T follicular helper cell (primary cell): Measurements from ENCODE around the gene AJM1.
"Not testable (repeated sequence)": the region's sequence is repeated elsewhere in the genome, so short reads cannot be mapped to it uniquely, and the experiment has no call there.

Experiments used
- DNase-seq: peaks from one replicate; pipeline ENCODE4 v3.0.0-alpha.2; 2020; ENCODE audit warnings: low read depth

AJM1 gene

DNA sequence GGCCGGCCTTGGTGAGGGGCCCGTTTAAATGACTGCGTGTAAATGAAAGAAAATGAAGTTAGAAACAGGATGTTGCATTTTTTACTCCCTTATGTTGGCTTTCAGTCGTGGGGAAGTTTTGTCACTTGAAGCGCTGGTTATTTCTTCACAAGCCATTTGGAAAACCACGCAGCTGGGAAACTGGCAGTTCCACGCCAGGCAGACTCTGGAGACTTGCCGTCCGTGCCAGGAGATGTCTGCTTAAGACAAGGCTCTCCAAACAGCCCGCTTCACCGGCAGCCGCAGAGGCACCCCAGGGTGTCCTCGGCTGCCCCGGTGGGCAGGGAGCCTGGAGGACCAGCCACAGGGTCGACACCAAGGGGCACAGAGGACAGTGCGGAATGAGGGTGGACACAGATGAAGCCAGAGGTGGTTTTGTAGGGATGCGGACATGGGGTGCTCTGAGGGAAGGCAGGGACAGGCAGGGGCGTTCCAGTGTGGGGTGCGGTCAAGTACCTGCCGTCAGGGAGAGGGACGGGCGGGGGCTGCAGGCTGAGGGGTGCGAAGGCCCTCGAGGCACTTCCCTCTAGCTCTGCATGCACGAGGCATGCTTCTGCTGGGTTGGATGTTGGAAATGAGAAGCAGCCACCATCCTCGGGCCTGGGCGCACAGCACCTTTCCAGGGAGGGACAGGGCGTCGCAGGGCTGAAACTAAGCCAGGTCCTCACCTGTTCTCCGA, 11.1 kb upstream of the AJM1 start:
- DNase-seq = no peak

DNA sequence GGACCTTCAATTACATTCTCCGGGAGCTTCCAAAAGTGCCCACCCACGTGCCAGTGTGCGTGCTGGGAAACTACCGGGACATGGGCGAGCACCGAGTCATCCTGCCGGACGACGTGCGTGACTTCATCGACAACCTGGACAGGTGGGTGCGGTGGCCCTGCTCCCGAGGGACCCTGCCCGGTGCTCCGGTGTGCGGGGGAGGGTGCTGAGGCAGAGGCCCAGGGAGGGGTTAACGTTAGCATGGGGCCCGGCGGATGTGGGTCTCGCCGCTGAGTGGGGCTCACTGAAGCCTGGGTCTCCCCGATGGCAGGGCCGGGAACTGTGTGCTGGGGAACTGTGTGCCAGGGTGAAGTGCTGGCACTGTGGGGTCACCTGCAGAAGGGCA, 10.6 kb upstream of the AJM1 start:
- DNase-seq = no peak

DNA sequence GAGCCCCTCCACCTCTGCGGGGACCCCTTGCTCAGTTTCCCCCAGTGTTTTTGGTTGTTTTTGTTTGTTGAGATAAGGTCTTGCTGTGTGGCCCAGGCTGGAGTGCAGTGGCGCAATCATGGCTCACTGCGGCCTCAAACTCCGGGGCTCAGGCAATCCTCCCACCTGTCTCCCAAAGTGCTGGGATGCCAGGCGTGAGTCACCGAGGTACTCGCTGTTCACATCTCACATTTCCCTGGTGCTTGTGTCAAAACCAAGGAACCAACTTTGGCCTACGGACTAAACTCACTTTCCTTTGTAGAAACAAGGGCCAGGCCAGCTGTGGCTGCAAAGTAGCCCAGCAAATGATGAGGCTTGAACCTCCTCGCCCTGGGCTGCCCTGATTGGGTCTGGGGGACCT, 9.7 kb upstream of the AJM1 start:
- no peak for DNase-seq

DNA sequence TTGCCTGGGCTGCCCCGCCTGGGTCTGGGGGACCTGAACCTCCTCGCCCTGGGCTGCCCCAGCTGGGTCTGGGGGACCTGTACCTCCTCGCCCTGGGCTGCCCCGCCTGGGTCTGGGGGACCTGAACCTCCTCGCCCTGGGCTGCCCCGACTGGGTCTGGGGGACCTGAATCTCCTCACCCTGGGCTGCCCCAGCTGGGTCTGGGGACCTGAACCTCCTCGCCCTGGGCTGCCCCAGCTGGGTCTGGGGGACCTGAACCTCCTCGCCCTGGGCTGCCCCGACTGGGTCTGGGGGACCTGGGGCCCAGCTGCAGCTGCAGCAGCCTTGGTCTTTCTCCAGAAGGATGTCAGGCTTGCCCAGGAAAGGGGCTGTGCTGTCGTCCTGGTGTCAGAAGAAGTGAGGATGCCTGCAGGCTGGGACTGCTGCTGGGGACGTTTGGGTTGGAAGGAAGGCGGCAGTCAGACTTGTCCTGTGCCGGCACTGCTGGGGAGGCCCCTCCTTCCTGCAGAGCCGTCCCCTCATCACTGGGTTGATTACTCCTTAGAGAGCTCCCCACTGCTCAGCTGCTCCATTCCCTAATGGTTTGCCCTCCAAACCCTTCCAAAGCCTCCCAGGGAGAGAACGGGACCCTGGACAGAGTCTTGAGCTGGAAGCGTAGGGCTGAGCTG, 8.8 kb upstream of the AJM1 start:
- DNase-seq = not testable (repeated sequence)

DNA sequence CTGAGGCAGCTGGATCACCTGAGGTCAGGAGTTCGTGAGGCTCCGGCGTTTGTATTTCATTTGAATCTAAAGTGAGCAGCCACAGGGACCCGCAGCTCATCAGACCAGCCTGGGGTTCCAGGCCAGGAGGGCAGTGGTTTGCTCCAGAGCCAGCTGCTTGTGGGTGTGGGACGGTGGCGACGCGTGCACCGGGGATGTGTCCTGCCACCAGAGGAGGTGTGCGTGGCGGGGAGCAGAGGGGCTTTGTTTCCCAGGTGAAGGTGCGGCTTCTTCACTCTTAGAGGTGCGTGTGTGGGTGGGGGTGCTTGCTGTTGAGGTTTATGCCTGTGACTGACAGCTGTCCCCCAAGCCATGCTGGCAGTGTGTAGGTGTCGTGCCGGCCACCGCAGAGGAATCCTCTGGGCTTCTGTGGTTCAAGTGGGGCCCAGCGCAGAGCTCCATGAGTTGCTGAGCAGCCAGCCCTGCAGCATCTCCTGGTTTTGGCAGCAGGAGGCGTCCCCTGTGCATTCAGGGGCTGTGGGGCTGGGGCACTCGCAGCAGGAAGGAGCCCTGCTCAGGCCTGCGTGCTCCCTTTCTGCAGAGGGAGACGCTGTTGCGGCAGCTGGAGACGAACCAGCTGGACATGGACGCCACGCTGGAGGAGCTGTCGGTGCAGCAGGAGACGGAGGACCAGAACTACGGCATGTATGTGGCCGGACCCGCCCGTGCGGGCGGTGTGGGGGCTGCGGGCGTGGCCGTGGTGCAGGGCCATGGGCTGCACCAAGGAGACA, 6.9 kb upstream of the AJM1 start:
- DNase-seq = no peak

DNA sequence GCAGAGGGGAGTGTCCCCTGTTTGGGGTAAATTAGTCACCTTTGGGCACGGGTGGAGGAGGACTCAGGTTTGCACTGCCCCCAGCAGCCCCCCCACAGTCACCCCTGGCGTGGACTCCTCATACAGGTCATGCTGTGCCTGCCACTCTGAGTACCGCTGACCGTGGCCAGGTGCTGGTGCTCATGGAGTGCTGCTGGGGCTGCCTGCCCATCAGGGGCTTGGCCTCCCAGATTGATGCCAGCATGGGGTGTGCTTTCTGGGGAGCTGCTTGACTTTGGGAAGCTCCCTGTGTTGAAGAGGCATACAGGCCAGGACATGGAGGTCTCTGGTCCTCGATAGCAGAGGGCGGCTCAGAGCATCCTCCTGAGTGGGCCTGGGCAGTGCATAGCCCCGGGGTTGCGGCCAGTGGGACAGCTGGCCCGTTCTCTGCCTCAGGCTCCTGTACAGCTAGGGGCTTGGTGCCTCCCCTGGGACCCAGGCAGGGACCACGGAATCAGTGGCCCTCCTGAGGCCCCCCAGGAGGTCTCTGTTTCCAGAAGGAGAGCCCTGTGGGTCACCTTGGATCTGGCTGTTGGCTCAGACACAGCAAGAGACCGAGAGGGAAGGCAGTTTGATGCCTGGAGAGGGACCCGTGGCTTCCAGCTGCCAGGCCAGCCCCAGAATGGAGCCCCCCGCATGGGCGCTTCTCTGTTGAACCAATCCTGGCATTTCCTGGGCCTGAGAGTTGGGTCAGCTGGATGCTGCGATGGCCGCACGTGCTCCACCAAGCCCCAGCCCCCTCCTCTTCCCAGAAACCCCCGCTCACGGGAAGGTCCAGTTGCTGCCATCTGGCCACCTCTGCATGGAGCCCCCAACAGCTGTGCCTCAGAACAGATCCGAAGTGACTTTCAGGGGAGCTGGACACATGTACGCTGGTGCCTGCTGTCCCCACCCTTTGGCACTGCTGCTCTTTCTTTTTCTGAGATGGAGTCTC, 6.1 kb upstream of the AJM1 start:
- DNase-seq = no peak

DNA sequence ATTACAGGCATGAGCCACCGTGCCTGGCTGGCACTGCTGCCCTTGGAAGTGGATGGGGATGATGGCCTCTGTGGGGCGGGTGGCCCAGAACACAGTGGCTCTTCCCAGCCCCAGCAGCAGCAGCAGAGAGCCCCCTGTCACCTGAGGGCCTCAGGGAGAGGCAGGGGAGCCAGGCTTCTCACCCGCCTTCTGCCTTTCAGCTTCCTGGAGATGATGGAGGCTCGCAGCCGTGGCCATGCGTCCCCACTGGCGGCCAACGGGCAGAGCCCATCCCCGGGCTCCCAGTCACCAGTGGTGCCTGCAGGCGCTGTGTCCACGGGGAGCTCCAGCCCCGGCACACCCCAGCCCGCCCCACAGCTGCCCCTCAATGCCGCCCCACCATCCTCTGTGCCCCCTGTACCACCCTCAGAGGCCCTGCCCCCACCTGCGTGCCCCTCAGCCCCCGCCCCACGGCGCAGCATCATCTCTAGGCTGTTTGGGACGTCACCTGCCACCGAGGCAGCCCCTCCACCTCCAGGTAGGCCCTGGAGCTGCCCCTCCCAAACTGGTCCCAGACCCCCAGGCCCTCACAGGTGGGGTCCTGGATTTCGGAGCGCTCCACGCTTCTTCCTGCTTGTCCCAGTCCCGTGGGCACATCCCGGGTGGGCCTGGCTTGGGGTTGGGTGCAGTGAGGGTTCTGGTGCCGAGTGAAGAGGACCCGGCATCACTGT, 5.0 kb upstream of the AJM1 start:
- no peak for DNase-seq

DNA sequence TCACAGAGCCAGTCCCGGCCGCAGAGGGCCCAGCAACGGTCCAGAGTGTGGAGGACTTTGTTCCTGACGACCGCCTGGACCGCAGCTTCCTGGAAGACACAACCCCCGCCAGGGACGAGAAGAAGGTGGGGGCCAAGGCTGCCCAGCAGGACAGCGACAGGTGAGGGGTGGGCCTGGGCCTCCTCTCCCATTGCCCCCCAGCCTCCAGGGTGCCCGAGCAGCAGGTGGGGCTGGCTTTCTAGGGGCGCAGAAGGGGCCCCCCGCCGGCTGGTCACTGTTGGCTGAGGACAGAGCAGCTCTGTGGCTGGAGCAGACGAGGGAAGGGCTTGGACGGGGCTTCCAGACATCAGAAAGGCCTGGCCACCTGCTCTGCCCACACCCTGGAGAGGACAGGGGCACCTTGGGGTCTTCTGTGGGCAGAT, 4.4 kb upstream of the AJM1 start:
- not testable (repeated sequence) for DNase-seq

DNA sequence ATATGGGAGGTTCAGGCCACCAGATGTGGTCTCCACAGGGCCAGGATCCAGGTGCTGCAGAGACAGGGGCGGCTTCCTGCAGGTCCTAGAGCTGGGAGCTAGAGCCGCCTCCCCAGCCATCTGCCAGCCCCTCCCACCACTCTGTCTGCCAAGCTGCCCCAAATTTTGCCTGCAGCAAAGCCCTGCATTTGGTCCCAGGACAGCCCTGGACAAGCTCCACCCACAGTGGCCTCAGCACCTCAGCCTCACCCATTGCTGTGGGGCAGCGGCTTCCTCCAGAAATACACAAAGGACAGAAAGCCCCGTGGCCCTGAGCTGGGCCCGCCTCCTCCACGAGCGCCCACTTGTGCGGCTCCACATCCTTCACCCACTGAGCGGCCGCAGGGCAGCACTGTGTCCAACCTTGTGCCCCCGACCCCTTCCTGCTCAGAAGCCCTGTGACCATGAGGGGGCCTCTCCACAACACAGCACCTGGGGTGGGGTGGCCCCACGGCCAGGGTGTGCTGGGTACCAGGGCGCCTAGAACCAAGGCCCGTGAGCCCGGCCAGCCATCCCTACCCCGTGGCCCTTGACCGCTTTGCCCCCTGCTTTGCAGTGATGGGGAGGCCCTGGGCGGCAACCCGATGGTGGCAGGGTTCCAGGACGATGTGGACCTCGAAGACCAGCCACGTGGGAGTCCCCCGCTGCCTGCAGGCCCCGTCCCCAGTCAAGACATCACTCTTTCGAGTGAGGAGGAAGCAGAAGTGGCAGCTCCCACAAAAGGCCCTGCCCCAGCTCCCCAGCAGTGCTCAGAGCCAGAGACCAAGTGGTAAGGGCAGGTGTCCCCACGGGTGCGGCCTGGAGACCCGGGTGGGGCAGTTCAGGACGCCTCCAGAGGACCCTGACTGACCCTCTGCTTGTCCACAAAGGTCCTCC, 3.7 kb upstream of the AJM1 start:
- DNase-seq = no peak

DNA sequence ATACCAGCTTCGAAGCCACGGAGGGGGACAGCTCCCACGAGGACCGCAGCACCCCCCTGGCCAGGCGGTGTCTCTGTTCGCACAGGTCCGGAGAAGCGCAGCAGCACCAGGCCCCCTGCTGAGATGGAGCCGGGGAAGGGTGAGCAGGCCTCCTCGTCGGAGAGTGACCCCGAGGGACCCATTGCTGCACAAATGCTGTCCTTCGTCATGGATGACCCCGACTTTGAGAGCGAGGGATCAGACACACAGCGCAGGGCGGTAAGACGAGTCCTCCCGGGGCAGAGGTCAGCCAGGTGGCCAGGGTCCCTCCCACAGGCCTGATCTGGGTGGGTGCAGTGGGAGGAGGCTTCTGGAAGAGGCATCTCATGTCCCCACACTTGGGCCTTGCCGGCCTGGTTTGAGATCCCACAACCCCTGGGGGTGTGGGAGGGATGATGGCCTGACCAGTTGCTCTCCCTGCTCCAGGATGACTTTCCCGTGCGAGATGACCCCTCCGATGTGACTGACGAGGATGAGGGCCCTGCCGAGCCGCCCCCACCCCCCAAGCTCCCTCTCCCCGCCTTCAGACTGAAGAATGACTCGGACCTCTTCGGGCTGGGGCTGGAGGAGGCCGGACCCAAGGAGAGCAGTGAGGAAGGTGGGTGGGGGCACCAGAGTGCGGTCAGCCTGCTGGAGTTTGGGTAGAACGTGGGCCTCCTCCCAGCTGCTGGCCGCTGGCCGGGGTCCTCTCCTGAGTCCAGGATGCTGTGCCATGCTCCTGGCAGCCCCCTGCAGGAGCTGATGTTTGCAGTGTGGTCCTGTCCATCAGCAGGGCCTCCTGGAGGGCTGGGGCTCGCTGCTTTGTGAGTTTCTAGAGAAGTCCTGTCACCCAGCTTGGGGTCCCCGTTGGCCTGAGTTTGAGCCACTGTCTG, 2.8 kb upstream of the AJM1 start:
- no peak for DNase-seq

DNA sequence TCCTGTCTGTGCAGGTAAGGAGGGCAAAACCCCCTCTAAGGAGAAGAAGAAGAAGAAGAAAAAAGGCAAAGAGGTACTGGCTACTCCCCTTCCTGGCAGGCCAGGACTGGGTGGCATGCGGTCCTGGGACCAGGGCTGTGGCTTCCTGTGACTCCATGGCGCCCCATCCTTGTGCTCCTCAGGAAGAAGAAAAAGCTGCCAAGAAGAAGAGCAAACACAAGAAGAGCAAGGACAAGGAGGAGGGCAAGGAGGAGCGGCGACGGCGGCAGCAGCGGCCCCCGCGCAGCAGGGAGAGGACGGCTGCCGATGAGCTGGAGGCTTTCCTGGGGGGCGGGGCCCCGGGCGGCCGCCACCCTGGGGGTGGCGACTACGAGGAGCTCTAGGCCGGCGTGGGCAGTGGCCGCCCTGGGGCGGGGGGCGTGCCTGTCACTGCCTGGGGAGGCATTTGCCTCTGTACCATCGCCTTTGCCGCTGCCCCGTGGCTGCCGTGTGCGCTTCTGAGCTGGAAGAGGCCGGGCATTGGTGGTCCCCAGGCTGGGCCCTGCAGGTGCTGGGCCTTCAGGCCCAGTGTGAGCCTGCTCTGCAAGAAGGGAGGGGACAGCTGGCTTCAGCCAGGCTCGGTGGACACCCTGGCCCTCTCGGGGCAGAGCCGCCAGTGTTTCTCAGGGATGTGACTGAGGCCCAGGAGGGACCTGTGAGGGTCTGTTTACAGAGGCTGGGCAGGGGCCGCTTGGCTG, 2.0 kb upstream of the AJM1 start:
- DNase-seq = no peak

DNA sequence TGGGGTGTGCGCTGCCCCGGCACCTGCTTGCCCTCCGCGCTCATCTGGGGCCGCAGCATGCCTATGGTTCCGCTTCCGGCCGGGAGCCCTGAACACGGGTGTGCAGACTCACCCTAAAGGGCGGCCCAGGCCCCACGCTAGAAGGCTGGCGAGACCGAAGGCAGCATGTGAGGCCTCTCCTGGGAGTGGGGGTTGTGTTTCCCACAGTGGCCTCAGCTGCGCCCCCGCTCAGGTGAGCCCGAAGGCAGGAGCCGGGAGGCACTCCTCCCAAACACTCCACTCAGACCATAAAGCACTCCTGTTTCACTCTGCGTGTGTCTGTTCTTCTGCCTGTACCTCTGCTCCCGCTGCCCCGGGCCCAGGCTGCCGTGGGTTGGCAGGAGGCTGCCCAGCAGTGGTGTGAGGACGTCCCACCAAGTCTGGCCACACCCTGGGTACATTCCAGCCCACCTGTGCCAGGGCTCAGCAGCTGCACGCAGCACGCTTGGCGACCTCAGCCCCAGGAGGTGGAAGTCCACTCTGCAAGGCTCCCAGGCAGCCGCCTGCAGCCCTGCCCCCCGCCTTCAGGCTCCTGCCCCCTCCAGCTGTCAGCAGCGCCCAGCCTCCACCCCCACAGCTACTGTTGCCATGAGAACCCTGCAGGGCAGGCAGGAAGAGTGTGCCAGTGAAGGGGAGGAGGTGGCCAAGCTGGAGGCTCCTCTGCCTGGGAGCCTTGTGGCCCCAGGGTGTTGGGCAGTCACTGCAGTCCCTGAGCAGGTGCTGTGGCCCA, 1.2 kb upstream of the AJM1 start:
- DNase-seq = no peak

DNA sequence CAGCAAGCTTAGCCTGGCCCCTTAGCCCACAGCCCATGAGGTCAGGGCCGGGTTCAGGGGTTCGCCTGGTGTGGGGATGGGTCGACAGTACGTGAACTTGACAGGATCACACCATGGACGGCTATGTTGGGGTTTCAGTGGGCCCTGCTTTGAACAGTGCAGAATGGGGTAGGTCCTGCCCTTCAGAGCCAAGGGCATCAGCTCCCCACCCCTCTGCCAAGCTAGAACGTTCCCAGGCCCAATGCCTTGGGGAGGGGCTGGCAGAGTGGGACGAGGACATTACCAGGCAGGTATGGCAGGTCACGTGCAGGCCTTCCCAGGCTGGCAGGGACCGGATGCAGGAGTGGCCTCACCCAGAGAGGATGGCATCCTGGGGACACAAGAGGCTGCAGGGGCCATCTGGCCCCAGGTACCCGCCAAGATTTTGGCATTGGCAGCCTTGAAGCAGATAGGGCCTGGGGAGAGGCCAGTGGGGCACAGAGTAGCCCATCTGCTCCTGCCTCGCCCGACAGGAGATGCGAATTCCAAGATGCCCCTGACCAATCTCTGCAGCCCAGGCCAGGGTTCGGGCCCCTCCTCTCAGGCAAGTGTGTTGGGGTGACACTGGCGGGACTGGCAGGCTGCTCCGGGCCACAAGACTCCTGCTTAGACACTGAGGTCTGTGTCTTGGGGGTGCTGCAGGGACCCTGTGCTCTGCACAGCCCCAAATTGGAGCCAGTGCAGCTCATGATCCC, 465 bp upstream of the AJM1 start:
- not testable (repeated sequence) for DNase-seq

DNA sequence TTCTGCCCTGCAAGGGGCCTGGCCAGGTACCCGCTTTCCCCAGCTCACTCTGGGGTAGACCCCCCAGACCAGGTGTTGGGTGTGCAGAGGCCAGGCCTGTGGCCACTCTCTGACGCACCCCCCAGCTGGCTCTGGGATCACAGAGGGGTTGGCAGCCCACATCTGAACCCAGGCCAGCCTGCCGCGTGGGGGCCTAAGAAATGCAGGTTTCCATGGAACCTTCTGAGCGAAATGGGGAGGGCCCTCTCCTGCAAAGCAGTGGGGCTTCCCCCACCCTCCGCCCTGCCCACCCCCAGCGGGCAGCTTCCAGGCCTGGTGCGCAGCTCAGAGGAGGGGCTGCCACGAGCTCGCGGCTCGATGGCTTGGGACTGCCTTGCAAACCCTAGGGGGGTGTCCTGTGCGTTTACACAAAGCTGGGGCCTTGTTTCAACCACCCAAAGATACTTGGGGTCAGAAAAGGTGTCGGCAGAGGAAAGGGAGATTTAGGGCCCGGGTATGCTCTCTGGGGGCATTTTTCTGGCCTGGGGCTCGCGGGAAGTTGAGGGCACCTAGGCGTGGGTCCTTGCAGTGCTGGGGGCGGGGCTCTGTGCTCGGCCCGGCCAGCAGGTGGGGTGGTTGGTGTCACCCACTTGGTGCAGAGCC, 1.0 kb downstream of the AJM1 start:
- DNase-seq = not testable (repeated sequence)

DNA sequence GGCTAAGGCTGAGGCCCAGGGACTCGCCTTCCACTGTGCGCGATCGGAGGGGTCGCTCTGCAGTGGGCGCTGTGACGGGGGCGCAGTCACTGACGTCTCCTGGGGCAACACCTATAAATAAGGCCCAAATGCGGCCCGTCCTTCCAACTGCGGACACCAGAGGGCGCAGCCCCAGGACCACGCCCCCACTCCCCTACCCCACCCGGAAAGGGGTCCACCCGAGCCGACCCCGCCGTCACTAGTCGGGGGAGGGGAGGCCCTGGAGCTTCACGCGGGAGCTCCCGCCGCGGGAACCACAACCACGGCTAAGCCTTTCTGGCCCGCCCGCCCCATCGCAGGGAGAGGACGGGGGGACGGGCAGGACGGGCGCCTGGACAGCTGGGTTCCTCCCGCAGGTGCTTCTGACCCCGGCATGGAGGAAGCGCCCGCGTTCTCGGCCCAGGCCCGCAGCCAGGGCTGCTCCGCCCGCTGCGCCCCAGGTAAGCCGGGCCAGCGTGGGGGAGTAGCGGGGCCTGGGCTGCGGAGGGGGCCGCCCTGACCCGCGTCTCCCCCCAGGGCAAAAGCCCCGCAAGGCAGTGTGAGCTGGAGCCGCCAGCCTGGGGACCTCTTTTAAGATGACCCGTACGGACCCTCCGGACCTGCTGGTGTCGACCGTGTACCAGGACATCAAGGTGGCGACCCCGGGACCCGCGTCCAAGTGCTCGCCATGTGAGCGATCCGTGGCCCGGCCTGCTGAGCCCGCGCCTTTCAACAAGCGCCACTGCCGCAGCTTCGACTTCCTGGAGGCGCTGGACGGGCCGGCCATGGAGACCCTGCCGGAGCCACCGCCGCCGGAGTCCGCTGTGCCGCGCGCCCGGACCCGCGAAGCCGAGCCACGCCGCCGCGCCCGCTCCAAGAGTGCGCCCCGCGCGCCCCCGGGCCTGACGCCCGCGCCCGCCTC, 1.8 kb downstream of the AJM1 start:
- DNase-seq = peak; percentile 34
